Neutrophil (primary cell): Measurements from ENCODE around the gene LRRC7.

Experiments
- H3K27ac ChIP-seq: fragments of 200-600 bp; sonication (generic); 2 replicates; pipeline ENCODE4 v1.5.1; 2016; ENCODE audit warnings: mild to moderate bottlenecking, moderate library complexity
- H3K27me3 ChIP-seq: fragments of 200-600 bp; sonication (generic); 2 replicates; pipeline ENCODE4 v1.6.0; 2016; ENCODE audit warnings: mild to moderate bottlenecking
- H3K36me3 ChIP-seq: fragments of 200-600 bp; sonication (generic); 2 replicates; pipeline ENCODE4 v1.5.1; 2017
- H3K4me1 ChIP-seq, 2 experiments: fragments of 200-600 bp in 1 of 2; sonication (generic) in 1 of 2; 1 replicate in 1 of 2; 2 replicates in 1 of 2; pipeline versions ENCODE4 v1.5.1 to v1.6.1; 2013 to 2016; ENCODE audit warnings: low read depth in 1 of 2, low read length in 1 of 2, mild to moderate bottlenecking in 1 of 2, moderate library complexity in 1 of 2; ENCODE audit not compliant: control insufficient read depth in 1 of 2, insufficient read depth in 1 of 2
- H3K4me3 ChIP-seq, 2 experiments: fragments of 200-600 bp in 1 of 2; sonication (generic) in 1 of 2; 1 replicate in 1 of 2; 2 replicates in 1 of 2; pipeline ENCODE4 v1.5.1; 2013 to 2016; ENCODE audit warnings: low read depth in 1 of 2, low read length in 1 of 2, mild to moderate bottlenecking in 1 of 2, moderate library complexity in 1 of 2
- H3K9me3 ChIP-seq: fragments of 200-600 bp; sonication (generic); 2 replicates; pipeline ENCODE4 v1.5.1; 2016
- TF ChIP-seq, protein P1 (sequence below): fragments of 200-600 bp; sonication (generic); IDR thresholded peaks from 2 replicates; pipeline ENCODE4 v1.5.1; 2016; ENCODE audit warnings: antibody characterized with exemption

Gene LRRC7

GRCh38 chr1:69671363-69672010 lies 103.8 kb downstream of the LRRC7 start:
- Histone ChIP-seq H3K36me3 (no peaks in the 10 kb centered on the region), H3K4me1 (no peaks in the 10 kb centered on the region), H3K27me3 (no peaks in the 10 kb centered on the region), H3K9me3 (no peaks in the 10 kb centered on the region), H3K27ac (no peak overlapping the region), H3K4me3 (no peak overlapping the region)
- TF ChIP-seq, protein P1, sequence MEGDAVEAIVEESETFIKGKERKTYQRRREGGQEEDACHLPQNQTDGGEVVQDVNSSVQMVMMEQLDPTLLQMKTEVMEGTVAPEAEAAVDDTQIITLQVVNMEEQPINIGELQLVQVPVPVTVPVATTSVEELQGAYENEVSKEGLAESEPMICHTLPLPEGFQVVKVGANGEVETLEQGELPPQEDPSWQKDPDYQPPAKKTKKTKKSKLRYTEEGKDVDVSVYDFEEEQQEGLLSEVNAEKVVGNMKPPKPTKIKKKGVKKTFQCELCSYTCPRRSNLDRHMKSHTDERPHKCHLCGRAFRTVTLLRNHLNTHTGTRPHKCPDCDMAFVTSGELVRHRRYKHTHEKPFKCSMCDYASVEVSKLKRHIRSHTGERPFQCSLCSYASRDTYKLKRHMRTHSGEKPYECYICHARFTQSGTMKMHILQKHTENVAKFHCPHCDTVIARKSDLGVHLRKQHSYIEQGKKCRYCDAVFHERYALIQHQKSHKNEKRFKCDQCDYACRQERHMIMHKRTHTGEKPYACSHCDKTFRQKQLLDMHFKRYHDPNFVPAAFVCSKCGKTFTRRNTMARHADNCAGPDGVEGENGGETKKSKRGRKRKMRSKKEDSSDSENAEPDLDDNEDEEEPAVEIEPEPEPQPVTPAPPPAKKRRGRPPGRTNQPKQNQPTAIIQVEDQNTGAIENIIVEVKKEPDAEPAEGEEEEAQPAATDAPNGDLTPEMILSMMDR: no peak

- Histone ChIP-seq H3K27me3 (no peaks in the 10 kb centered on the region), H3K4me3 (no peak overlapping the region), H3K9me3 (no peaks in the 10 kb centered on the region), H3K36me3 (no peaks in the 10 kb centered on the region), H3K4me1 (no peaks in the 10 kb centered on the region), H3K27ac (no peak overlapping the region)
- TF ChIP-seq, protein P1: no peak
Measured at GRCh38 chr1:69673321-69673720, 105.6 kb downstream of the LRRC7 start.

- Histone ChIP-seq H3K36me3 (no peaks in the 10 kb centered on the region), H3K4me3 (no peak overlapping the region), H3K4me1 (no peaks in the 10 kb centered on the region), H3K27ac (no peak overlapping the region), H3K27me3 (no peaks in the 10 kb centered on the region), H3K9me3 (no peaks in the 10 kb centered on the region)
- TF ChIP-seq, protein P1: no peak
Measured at GRCh38 chr1:69679965-69680364, 112.2 kb downstream of the LRRC7 start.

DNA sequence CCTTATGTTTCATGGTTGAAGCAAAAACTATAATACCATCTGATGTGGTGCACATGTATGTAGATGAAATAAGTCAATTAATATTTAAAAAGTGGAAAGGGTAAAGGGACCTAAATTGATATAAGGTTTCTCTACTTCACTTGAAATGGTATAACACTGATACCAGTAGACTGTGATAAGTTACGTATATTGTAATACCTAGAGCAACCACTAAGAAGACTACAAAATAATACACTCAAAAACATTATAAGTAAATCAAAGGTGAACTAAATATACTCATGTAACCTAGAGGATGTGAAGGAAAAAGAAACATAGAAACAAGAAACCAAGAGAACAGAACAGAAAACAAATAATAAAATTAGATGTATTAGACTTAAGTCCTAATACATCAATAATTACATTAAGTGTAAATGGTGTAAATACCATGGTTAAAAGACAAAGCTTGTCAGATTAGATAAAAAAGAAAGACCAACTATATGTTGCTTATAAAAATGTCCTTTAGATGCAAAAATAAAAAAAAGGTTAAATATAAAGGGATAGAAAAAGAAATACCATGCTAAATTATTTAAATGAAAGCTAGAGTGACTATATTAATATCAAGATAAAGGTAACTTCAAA lies 118.8 kb downstream of the LRRC7 start:
- H3K9me3 ChIP-seq: no peaks in the 10 kb centered on the region
- H3K36me3 ChIP-seq: no peaks in the 10 kb centered on the region
- no peaks in the 10 kb centered on the region for H3K27me3 ChIP-seq
- H3K4me3 ChIP-seq: no peak overlapping the region
- TF ChIP-seq, protein P1: no peak
- H3K4me1 ChIP-seq: peaks cover 38 to 40% of the 10 kb centered on the region in 2 experiments
- H3K27ac ChIP-seq: no peak overlapping the region

- Histone ChIP-seq H3K9me3 (no peaks in the 10 kb centered on the region), H3K27ac (peak overlapping the region; percentile 80), H3K4me1 (peaks cover 42 to 48% of the 10 kb centered on the region in 2 experiments), H3K36me3 (no peaks in the 10 kb centered on the region), H3K27me3 (no peaks in the 10 kb centered on the region), H3K4me3 (no peak overlapping the region)
- TF ChIP-seq, protein P1: no peak
Measured at GRCh38 chr1:69688193-69688592, 120.5 kb downstream of the LRRC7 start.
